H1 (cell line): Measurements from ENCODE around the gene HS6ST2.

Experiments used
- ATF2 ChIP-seq: IDR thresholded peaks from 2 replicates; pipeline ENCODE4 v1.6.1; 2012; ENCODE audit warnings: low read length, inconsistent platforms
- CTCF ChIP-seq, 3 experiments: IDR thresholded peaks; 1 replicate in 2 of 3; 2 replicates in 1 of 3; pipeline versions ENCODE4 v1.5.1 to v1.6.1; 2011; ENCODE audit warnings: low read length in 3 of 3, mild to moderate bottlenecking in 3 of 3, inconsistent platforms in 2 of 3, low read depth in 1 of 3, moderate library complexity in 1 of 3; ENCODE audit not compliant: insufficient read depth in 1 of 3; ENCODE audit errors: control extremely low read depth in 1 of 3
- GABPA ChIP-seq: IDR thresholded peaks from 2 replicates; pipeline ENCODE4 v1.6.1; 2011; ENCODE audit warnings: mild to moderate bottlenecking, low read length, moderate library complexity, borderline replicate concordance; ENCODE audit not compliant: insufficient read depth
- HDAC2 ChIP-seq, 2 experiments: fragments of 300-600 bp in 1 of 2; sonication (generic) in 1 of 2; IDR thresholded peaks; 2 replicates each; pipeline ENCODE4 v1.6.1; 2011 to 2012; ENCODE audit warnings: low read depth in 2 of 2, low read length in 2 of 2, mild to moderate bottlenecking in 2 of 2, moderate library complexity in 2 of 2, borderline replicate concordance in 1 of 2, inconsistent platforms in 1 of 2
- HDAC6 ChIP-seq: IDR thresholded peaks from one replicate; pipeline ENCODE4 v1.7.1; 2012; ENCODE audit warnings: low read depth, mild to moderate bottlenecking, inconsistent platforms, low read length, moderate library complexity
- KDM5A ChIP-seq: fragments of 200-600 bp; IDR thresholded peaks from 2 replicates; pipeline ENCODE4 v1.7.1; 2012; ENCODE audit warnings: mild to moderate bottlenecking, low read length, inconsistent platforms, mixed read lengths
- POLR2A ChIP-seq, 2 experiments: IDR thresholded peaks; 1 replicate in 1 of 2; 2 replicates in 1 of 2; pipeline ENCODE4 v1.6.1; 2011; ENCODE audit warnings: low read depth in 2 of 2, low read length in 2 of 2, mild to moderate bottlenecking in 2 of 2; ENCODE audit errors: control extremely low read depth in 1 of 2
- POU5F1 ChIP-seq: IDR thresholded peaks from 2 replicates; pipeline ENCODE4 v1.6.1; 2011; ENCODE audit warnings: low read depth, mild to moderate bottlenecking, low read length, moderate library complexity
- RFX5 ChIP-seq: IDR thresholded peaks from 2 replicates; pipeline ENCODE4 v1.6.1; 2011; ENCODE audit warnings: low read depth, low read length, improper control_type of control experiment, borderline replicate concordance
- SRF ChIP-seq: IDR thresholded peaks from 2 replicates; pipeline ENCODE4 v1.6.1; 2011; ENCODE audit warnings: mild to moderate bottlenecking, low read depth, low read length, moderate library complexity
- YY1 ChIP-seq: IDR thresholded peaks from 2 replicates; pipeline ENCODE4 v1.6.1; 2011; ENCODE audit warnings: low read depth, mild to moderate bottlenecking, low read length
- ZNF274 ChIP-seq: IDR thresholded peaks from 2 replicates; pipeline ENCODE4 v1.7.0; 2012; ENCODE audit warnings: low read length, borderline replicate concordance; ENCODE audit errors: extremely low read depth

- TF ChIP-seq GABPA (no peak), POU5F1 (no peak), YY1 (no peak), POLR2A (IDR thresholded peaks at IDR 0.05; ENCODE audit: control extremely low read depth in 1 of 2, low read depth in 2 of 2, low read length in 2 of 2) (no peak), ZNF274 (no peak), HDAC6 (no peak), CTCF (IDR thresholded peaks at IDR 0.05; ENCODE audit: control extremely low read depth in 1 of 3, insufficient read depth in 1 of 3, low read depth in 1 of 3, low read length in 3 of 3) (no peak), RFX5 (no peak), KDM5A (no peak), ATF2 (no peak), HDAC2 (IDR thresholded peaks at IDR 0.05; ENCODE audit: borderline replicate concordance in 1 of 2, low read depth in 2 of 2, low read length in 2 of 2) (no peak), SRF (no peak)
These were observed 80.4 kb downstream of the HS6ST2 start for GRCh38 chrX:132877954-132878536.
